GM23248 (cell line): ENCODE results near the gene PHACTR3. TPM values are rescaled to one million over a fixed set of nuclear protein-coding genes. Genes with fewer than 3 reads are reported as not detected.

Source experiments
- DNase-seq: peaks from one replicate; pipeline ENCODE4 v3.0.0-alpha.2; 2015
- H2AFZ ChIP-seq: fragments of 200-600 bp; sonication (generic); 2 replicates; pipeline ENCODE4 v1.6.1; 2016; ENCODE audit warnings: antibody characterized with exemption
- H3F3A ChIP-seq: fragments of 200-600 bp; sonication (generic); 2 replicates; pipeline ENCODE4 v1.6.1; 2016; ENCODE audit warnings: mild to moderate bottlenecking, antibody characterized with exemption, mixed run types; ENCODE audit not compliant: insufficient read depth
- H3K27ac ChIP-seq: fragments of 200-600 bp; sonication (generic); 2 replicates; pipeline ENCODE4 v1.5.1; 2016; ENCODE audit warnings: mild to moderate bottlenecking
- H3K27me3 ChIP-seq: fragments of 200-600 bp; sonication (generic); replicated peaks from 2 replicates; pipeline ENCODE4 v1.6.1; 2016; ENCODE audit warnings: mild to moderate bottlenecking; ENCODE audit not compliant: insufficient read depth
- H3K36me3 ChIP-seq: fragments of 200-600 bp; sonication (generic); 2 replicates; pipeline ENCODE4 v1.6.1; 2016; ENCODE audit warnings: low read depth, mild to moderate bottlenecking
- H3K4me1 ChIP-seq: fragments of 200-600 bp; sonication (generic); 2 replicates; pipeline ENCODE4 v1.6.1; 2016; ENCODE audit warnings: mild to moderate bottlenecking; ENCODE audit not compliant: insufficient read depth
- H3K4me2 ChIP-seq: fragments of 200-600 bp; sonication (generic); one replicate; pipeline ENCODE4 v1.6.1; 2016; ENCODE audit warnings: mild to moderate bottlenecking; ENCODE audit not compliant: unreplicated experiment
- H3K4me3 ChIP-seq: fragments of 200-600 bp; sonication (generic); 2 replicates; pipeline ENCODE4 v1.5.1; 2016; ENCODE audit warnings: mild to moderate bottlenecking
- H3K79me2 ChIP-seq: fragments of 200-600 bp; sonication (generic); 2 replicates; pipeline ENCODE4 v1.6.1; 2016; ENCODE audit warnings: mild to moderate bottlenecking; ENCODE audit not compliant: insufficient read depth
- H3K9ac ChIP-seq: fragments of 200-600 bp; sonication (generic); 2 replicates; pipeline ENCODE4 v1.6.1; 2016; ENCODE audit warnings: mild to moderate bottlenecking
- H3K9me2 ChIP-seq: fragments of 200-600 bp; sonication (generic); 2 replicates; pipeline ENCODE4 v1.6.1; 2016; ENCODE audit warnings: mixed run types, mild to moderate bottlenecking, moderate library complexity; ENCODE audit not compliant: insufficient read depth
- H3K9me3 ChIP-seq: fragments of 200-600 bp; sonication (generic); one replicate; pipeline ENCODE4 v1.6.1; 2017; ENCODE audit warnings: low read depth
- H4K20me1 ChIP-seq: fragments of 200-600 bp; sonication (generic); 2 replicates; pipeline ENCODE4 v1.6.0; 2016; ENCODE audit not compliant: insufficient read depth
- EZH2 ChIP-seq: fragments of 200-600 bp; sonication (generic); IDR thresholded peaks from 2 replicates; pipeline ENCODE4 v1.6.1; 2018; ENCODE audit warnings: antibody characterized with exemption, mild to moderate bottlenecking; ENCODE audit not compliant: insufficient read depth, poor library complexity, severe bottlenecking
- EZH2phosphoT487 ChIP-seq: fragments of 200-600 bp; sonication (generic); IDR thresholded peaks from 2 replicates; pipeline ENCODE4 v1.6.1; 2018; ENCODE audit warnings: antibody characterized with exemption, moderate library complexity, mild to moderate bottlenecking, low read depth; ENCODE audit not compliant: insufficient read depth
- WGBS, 2 experiments: methylation state at CpG; one replicate each; pipeline ENCODE4 v1.1.6; 2015 to 2017; ENCODE audit warnings: low lambda C conversion rate in 2 of 2, low coverage in 1 of 2; ENCODE audit errors: missing lambda C conversion rate in 2 of 2; 5-methylcytosine and 5-hydroxymethylcytosine counted together
- in situ Hi-C: fragments of 300-500 bp; cut with MboI; formaldehyde crosslinking; loops from 2 replicates; pipeline ENCODE4 v1.15.0; 2020
- polyA plus RNA-seq: library from polyadenylated mRNA; unstranded; fragments of >200 nt; fragmentation: Nextera tagmentation; extraction: Ambion mirVana; gene quantifications from 2 replicates; pipeline ENCODE4 v1.2.1, GENCODE V29; 2016
- total RNA-seq: library from RNA; depleted of rRNA; stranded (reverse); fragments of >200 nt; shearing (Covaris generic); gene quantifications from 2 replicates; pipeline ENCODE4 v1.2.3, GENCODE V29; 2014

The PHACTR3 gene
- total and polyA plus RNA-seq, 2 experiments from 2014 or later, result not detected

- H3K36me3 ChIP-seq, result no peaks in the 10 kb centered on the region
- H3F3A ChIP-seq, result no peaks in the 10 kb centered on the region
- H3K9me2 ChIP-seq, result no peaks in the 10 kb centered on the region
- H3K79me2 ChIP-seq, result no peaks in the 10 kb centered on the region
- WGBS, 2 experiments, result 63 to 70% methylated on average over 7 of the region's 7 CpGs
- H3K9me3 ChIP-seq, result no peaks in the 10 kb centered on the region
- H3K27ac ChIP-seq, result no peak overlapping the region
- no peak overlapping the region for H2AFZ ChIP-seq
- H3K27me3 ChIP-seq, result no peaks in the 10 kb centered on the region; the same call in 1 of the 2 replicates
- no peaks in the 10 kb centered on the region for H4K20me1 ChIP-seq
- TF ChIP-seq EZH2 (no peak), EZH2phosphoT487 (no peak)
- H3K4me2 ChIP-seq, result no peak overlapping the region
- H3K4me1 ChIP-seq, result no peaks in the 10 kb centered on the region
- no peak overlapping the region for H3K9ac ChIP-seq
- no peak overlapping the region for H3K4me3 ChIP-seq
- in situ Hi-C loops, result no loop called here
- no peak for DNase-seq
Observed at GRCh38 chr20:59821201-59821600, 216.9 kb downstream of the PHACTR3 start.

GRCh38 chr20:59821788-59822187 lies 217.4 kb downstream of the PHACTR3 start:
- no peak for DNase-seq
- Histone ChIP-seq H2AFZ (no peak overlapping the region), H3K27ac (no peak overlapping the region), H3K79me2 (no peaks in the 10 kb centered on the region), H3K9me2 (no peaks in the 10 kb centered on the region), H3K27me3 (no peaks in the 10 kb centered on the region; the same call in 1 of the 2 replicates), H3F3A (no peaks in the 10 kb centered on the region), H3K4me2 (no peak overlapping the region), H3K36me3 (no peaks in the 10 kb centered on the region), H3K9me3 (no peaks in the 10 kb centered on the region), H4K20me1 (no peaks in the 10 kb centered on the region), H3K9ac (no peak overlapping the region), H3K4me1 (no peaks in the 10 kb centered on the region), H3K4me3 (no peak overlapping the region)
- TF ChIP-seq EZH2 (no peak), EZH2phosphoT487 (no peak)
- in situ Hi-C loops, result no loop called here
- 69 to 97% methylated on average over 2 to 19 of the region's 19 CpGs for WGBS, 2 experiments

- Histone ChIP-seq H3K36me3 (no peaks in the 10 kb centered on the region), H3K27me3 (no peaks in the 10 kb centered on the region; the same call in 1 of the 2 replicates), H3K9me2 (no peaks in the 10 kb centered on the region), H3K9ac (no peak overlapping the region), H3K4me1 (no peaks in the 10 kb centered on the region), H4K20me1 (no peaks in the 10 kb centered on the region), H3K27ac (no peak overlapping the region), H3F3A (no peaks in the 10 kb centered on the region), H3K9me3 (no peaks in the 10 kb centered on the region), H3K4me2 (no peak overlapping the region), H2AFZ (no peak overlapping the region), H3K79me2 (no peaks in the 10 kb centered on the region), H3K4me3 (no peak overlapping the region)
- no peak for DNase-seq
- WGBS, 2 experiments, result 62 to 64% methylated on average over 21 of the region's 21 CpGs
- in situ Hi-C loops, result no loop called here
- no peak for TF ChIP-seq EZH2phosphoT487
- TF ChIP-seq EZH2, result no peak
Observed at GRCh38 chr20:59822291-59823029, 218.1 kb downstream of the PHACTR3 start.

GRCh38 chr20:59823030-59823423 lies 218.7 kb downstream of the PHACTR3 start:
- Histone ChIP-seq H3K9me2 (no peaks in the 10 kb centered on the region), H3K4me1 (no peaks in the 10 kb centered on the region), H3K9me3 (no peaks in the 10 kb centered on the region), H3K36me3 (no peaks in the 10 kb centered on the region), H3K4me2 (no peak overlapping the region), H3K27me3 (no peaks in the 10 kb centered on the region; the same call in 1 of the 2 replicates), H3F3A (no peaks in the 10 kb centered on the region), H3K4me3 (no peak overlapping the region), H3K79me2 (no peaks in the 10 kb centered on the region), H2AFZ (no peak overlapping the region), H3K27ac (no peak overlapping the region), H3K9ac (no peak overlapping the region), H4K20me1 (no peaks in the 10 kb centered on the region)
- in situ Hi-C loops, result no loop called here
- WGBS, 2 experiments, result 46 to 55% methylated on average over 9 of the region's 9 CpGs
- no peak for TF ChIP-seq EZH2phosphoT487
- no peak for DNase-seq
